PC-9 (cell line): ENCODE results near the gene OR2T1.
"Not testable (repeated sequence)": the region's sequence is repeated elsewhere in the genome, so short reads cannot be mapped to it uniquely, and the experiment has no call there.

Experiments
- CTCF ChIP-seq: fragments of 200-600 bp; sonication (generic); conservative IDR thresholded peaks from 2 replicates; pipeline ENCODE4 v1.6.1; 2017; ENCODE audit warnings: mixed run types, antibody characterized with exemption, mild to moderate bottlenecking, moderate library complexity
- EZH2 ChIP-seq: fragments of 200-600 bp; sonication (generic); IDR thresholded peaks from 2 replicates; pipeline ENCODE4 v1.8.0; 2017; ENCODE audit warnings: antibody characterized with exemption, low read depth

- TF ChIP-seq CTCF, EZH2: not testable (repeated sequence)
Observed at GRCh38 chr1:248442500-248443277, 39.8 kb downstream of the OR2T1 start.
